Panc1 (cell line): ENCODE measurements around the gene SLC38A1. TPM values are rescaled to one million over a fixed set of nuclear protein-coding genes. Genes with fewer than 3 reads are reported as not detected.

Experiments
- ATAC-seq: fragments of 200-7000 bp; cut with Tn5 transposase; 2 replicates; pipeline ENCODE4 v1.9.1; 2020; ENCODE audit warnings: mild to moderate bottlenecking, moderate library complexity
- BruUV-seq: library from RNA; stranded (reverse); fragments of 400-500 nt; replicated peaks from 2 replicates; lab custom pipeline; 2021; lab: Mats Ljungman, UMichigan
- CTCF ChIA-PET: fragments of 300-600 bp; sonication (Branson Sonifier 250); formaldehyde crosslinking; loops from one replicate; lab custom pipeline; 2022; ENCODE audit warnings: antibody characterized with exemption; lab: Charles Lee
- POLR2A ChIA-PET: fragments of 300-600 bp; sonication (Branson Sonifier 250); formaldehyde crosslinking; loops from one replicate; lab custom pipeline; 2022; ENCODE audit warnings: antibody characterized with exemption; lab: Charles Lee
- DNase-seq: peaks from one replicate; pipeline ENCODE4 v3.0.0-alpha.2; 2010; ENCODE audit warnings: low read depth, low spot score
- H3K27ac ChIP-seq: 2 replicates; pipeline ENCODE4 v1.5.1; 2011; ENCODE audit warnings: mild to moderate bottlenecking, low read length, inconsistent platforms
- H3K27me3 ChIP-seq: fragments of 200-500 bp; sonication (Bioruptor generic); 2 replicates; pipeline ENCODE4 v1.6.0; 2014; ENCODE audit warnings: low read length, inconsistent platforms; ENCODE audit not compliant: control insufficient read depth, insufficient read depth
- H3K36me3 ChIP-seq: fragments of 200-500 bp; sonication (Bioruptor generic); 2 replicates; pipeline ENCODE4 v1.5.1; 2014; ENCODE audit warnings: inconsistent platforms, mild to moderate bottlenecking, low read length, moderate library complexity; ENCODE audit not compliant: control insufficient read depth, insufficient read depth
- H3K4me1 ChIP-seq: 2 replicates; pipeline ENCODE4 v1.5.1; 2011; ENCODE audit warnings: inconsistent platforms, mild to moderate bottlenecking, low read length, moderate library complexity; ENCODE audit not compliant: control insufficient read depth, insufficient read depth
- H3K4me3 ChIP-seq, 2 experiments: 2 replicates each; pipeline ENCODE4 v1.5.1; 2011 to 2012; ENCODE audit warnings: low read depth in 2 of 2, low read length in 2 of 2, mild to moderate bottlenecking in 2 of 2, inconsistent platforms in 1 of 2, moderate library complexity in 1 of 2
- H3K9me3 ChIP-seq: fragments of 200-500 bp; sonication (Bioruptor generic); 2 replicates; pipeline ENCODE4 v1.5.1; 2014; ENCODE audit warnings: low read depth, mild to moderate bottlenecking, inconsistent platforms, low read length, moderate library complexity; ENCODE audit not compliant: control insufficient read depth, insufficient read depth
- POLR2AphosphoS5 ChIP-seq: IDR thresholded peaks from 2 replicates; pipeline ENCODE4 v1.6.1; 2012; ENCODE audit warnings: mild to moderate bottlenecking, low read depth, low read length, moderate library complexity
- SIN3A ChIP-seq: IDR thresholded peaks from 2 replicates; pipeline ENCODE4 v1.6.1; 2012; ENCODE audit warnings: low read depth, mild to moderate bottlenecking, low read length, moderate library complexity, borderline replicate concordance; ENCODE audit not compliant: insufficient read depth
- TCF7L2 ChIP-seq: IDR thresholded peaks from 2 replicates; pipeline ENCODE4 v1.6.1; 2011; ENCODE audit warnings: mild to moderate bottlenecking, low read depth, low read length, inconsistent platforms
- in situ Hi-C: cut with HindIII; loops from 2 replicates; pipeline ENCODE4 v1.10.0; 2016; ENCODE audit warnings: low sequenced_read_pairs, low pct_unique_long_range_greater_than_20kb
- intact Hi-C: fragments of 100-400 bp; cut with micrococcal nuclease; formaldehyde crosslinking; loops from one replicate; pipeline ENCODE4 v1.10.0; 2022; ENCODE audit not compliant: unreplicated experiment
- total RNA-seq: library from RNA; stranded (reverse); gene quantifications from one replicate; pipeline ENCODE4 v1.2.1, GENCODE V29; 2021; ENCODE audit not compliant: unreplicated experiment
- TF ChIP-seq, protein P1 (sequence below): fragments of 450-650 bp; IDR thresholded peaks from 2 replicates; pipeline ENCODE4 v1.5.1; 2017; ENCODE audit warnings: mild to moderate bottlenecking
- TF ChIP-seq, protein P2 (sequence below), 2 experiments: IDR thresholded peaks; 2 replicates each; pipeline ENCODE4 v1.6.1; 2011 to 2012; ENCODE audit warnings: low read depth in 2 of 2, control low read depth in 1 of 2, low read length in 1 of 2, mild to moderate bottlenecking in 1 of 2, moderate library complexity in 1 of 2; ENCODE audit not compliant: insufficient read depth in 1 of 2

Gene SLC38A1
- total RNA-seq, 1 experiment from 2014 or later = 127 TPM

DNA sequence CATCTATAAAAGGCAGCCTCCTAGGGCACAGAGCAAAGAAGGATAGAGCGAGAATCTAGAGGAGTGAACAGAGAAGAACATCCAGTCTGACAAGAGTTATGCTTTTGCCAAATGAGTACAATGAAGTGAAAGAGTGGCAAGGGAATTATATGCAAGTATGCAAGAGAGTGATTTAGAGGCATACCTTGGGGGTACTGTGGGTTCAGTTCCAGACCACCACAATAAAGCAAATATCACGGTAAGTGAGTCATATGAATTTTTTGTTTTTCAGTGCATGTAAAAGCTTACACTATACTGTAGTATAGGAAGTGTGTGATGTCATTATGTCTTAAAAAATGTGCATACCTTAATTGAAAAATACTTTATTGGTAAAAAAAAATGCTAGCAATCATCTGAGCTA, 101.4 kb downstream of the SLC38A1 start:
- TF ChIP-seq POLR2AphosphoS5 (no peak), SIN3A (no peak), TCF7L2 (no peak)
- TF ChIP-seq, protein P1, sequence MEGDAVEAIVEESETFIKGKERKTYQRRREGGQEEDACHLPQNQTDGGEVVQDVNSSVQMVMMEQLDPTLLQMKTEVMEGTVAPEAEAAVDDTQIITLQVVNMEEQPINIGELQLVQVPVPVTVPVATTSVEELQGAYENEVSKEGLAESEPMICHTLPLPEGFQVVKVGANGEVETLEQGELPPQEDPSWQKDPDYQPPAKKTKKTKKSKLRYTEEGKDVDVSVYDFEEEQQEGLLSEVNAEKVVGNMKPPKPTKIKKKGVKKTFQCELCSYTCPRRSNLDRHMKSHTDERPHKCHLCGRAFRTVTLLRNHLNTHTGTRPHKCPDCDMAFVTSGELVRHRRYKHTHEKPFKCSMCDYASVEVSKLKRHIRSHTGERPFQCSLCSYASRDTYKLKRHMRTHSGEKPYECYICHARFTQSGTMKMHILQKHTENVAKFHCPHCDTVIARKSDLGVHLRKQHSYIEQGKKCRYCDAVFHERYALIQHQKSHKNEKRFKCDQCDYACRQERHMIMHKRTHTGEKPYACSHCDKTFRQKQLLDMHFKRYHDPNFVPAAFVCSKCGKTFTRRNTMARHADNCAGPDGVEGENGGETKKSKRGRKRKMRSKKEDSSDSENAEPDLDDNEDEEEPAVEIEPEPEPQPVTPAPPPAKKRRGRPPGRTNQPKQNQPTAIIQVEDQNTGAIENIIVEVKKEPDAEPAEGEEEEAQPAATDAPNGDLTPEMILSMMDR = no peak
- TF ChIP-seq, protein P2, sequence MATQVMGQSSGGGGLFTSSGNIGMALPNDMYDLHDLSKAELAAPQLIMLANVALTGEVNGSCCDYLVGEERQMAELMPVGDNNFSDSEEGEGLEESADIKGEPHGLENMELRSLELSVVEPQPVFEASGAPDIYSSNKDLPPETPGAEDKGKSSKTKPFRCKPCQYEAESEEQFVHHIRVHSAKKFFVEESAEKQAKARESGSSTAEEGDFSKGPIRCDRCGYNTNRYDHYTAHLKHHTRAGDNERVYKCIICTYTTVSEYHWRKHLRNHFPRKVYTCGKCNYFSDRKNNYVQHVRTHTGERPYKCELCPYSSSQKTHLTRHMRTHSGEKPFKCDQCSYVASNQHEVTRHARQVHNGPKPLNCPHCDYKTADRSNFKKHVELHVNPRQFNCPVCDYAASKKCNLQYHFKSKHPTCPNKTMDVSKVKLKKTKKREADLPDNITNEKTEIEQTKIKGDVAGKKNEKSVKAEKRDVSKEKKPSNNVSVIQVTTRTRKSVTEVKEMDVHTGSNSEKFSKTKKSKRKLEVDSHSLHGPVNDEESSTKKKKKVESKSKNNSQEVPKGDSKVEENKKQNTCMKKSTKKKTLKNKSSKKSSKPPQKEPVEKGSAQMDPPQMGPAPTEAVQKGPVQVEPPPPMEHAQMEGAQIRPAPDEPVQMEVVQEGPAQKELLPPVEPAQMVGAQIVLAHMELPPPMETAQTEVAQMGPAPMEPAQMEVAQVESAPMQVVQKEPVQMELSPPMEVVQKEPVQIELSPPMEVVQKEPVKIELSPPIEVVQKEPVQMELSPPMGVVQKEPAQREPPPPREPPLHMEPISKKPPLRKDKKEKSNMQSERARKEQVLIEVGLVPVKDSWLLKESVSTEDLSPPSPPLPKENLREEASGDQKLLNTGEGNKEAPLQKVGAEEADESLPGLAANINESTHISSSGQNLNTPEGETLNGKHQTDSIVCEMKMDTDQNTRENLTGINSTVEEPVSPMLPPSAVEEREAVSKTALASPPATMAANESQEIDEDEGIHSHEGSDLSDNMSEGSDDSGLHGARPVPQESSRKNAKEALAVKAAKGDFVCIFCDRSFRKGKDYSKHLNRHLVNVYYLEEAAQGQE (IDR thresholded peaks at IDR 0.05; ENCODE audit: insufficient read depth in 1 of 2, low read depth in 2 of 2, low read length in 1 of 2) = no peak
- no peaks in the 10 kb centered on the region for H3K9me3 ChIP-seq
- ATAC-seq (no peak), DNase-seq (no peak)
- H3K27me3 ChIP-seq = peaks cover 7% of the 10 kb centered on the region; the same call in 1 of the 2 replicates
- H3K4me1 ChIP-seq = no peaks in the 10 kb centered on the region
- ChIA-PET POLR2A (no interaction called here), CTCF (interaction anchor here (0.7 kb wide), 1 partner anchor 48 kb away, joined by 9 read pairs; no protein-coding TSS in a partner anchor)
- intact Hi-C loops (no loop called here), in situ Hi-C loops (no loop called here)
- H3K4me3 ChIP-seq = no peak overlapping the region
- BruUV-seq = no TSS peak
- H3K27ac ChIP-seq = no peak overlapping the region
- H3K36me3 ChIP-seq = no peaks in the 10 kb centered on the region

DNA sequence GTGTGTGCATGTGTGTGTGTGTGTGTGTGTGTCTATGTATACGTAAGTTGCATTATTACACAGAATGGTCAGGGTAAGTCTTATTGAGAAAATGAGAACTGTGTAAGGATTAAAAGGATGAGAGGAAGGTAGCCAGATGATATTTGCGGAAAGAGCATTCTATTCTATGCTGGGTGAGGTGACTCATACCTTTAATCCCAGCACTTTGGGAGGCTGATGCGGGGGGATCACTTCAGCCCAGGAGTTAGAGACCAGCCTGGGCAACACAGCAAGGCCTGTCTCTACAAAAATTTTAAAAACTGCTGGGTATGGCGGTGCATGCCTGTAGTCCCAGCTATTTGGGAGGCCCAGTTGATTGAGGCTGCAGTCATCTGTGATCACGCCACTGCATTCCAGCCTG, 103.7 kb downstream of the SLC38A1 start:
- Histone ChIP-seq H3K9me3 (no peaks in the 10 kb centered on the region), H3K27me3 (peaks cover 7% of the 10 kb centered on the region; the same call in 1 of the 2 replicates), H3K4me3 (no peak overlapping the region), H3K27ac (no peak overlapping the region), H3K36me3 (no peaks in the 10 kb centered on the region), H3K4me1 (no peaks in the 10 kb centered on the region)
- no peak for DNase-seq
- in situ Hi-C loops = no loop called here
- no peak for ATAC-seq
- TF ChIP-seq, protein P1 = no peak
- no peak for TF ChIP-seq TCF7L2
- TF ChIP-seq SIN3A = no peak
- BruUV-seq = no TSS peak
- ChIA-PET POLR2A (no interaction called here), CTCF (no interaction called here)
- intact Hi-C loops = no loop called here
